Left cardiac atrium (tissue), 4 donors: ENCODE results near the gene TMEM8B. TPM values are rescaled to one million over a fixed set of nuclear protein-coding genes. Genes with fewer than 3 reads are reported as not detected.
A peak's percentile ranks its signal among the peaks of the same experiment; 100 is the strongest.

Experiments used
- ATAC-seq, 2 donors: fragments of 200-7000 bp; cut with Tn5 transposase; one replicate each; pipeline ENCODE4 v1.9.1; 2020; ENCODE audit warnings: mild to moderate bottlenecking in 2 of 2, moderate library complexity in 2 of 2
- DNase-seq: peaks from one replicate; pipeline ENCODE4 v3.0.0-alpha.2; 2020
- intact Hi-C, 2 donors: fragments of 100-400 bp; cut with DNase I; formaldehyde crosslinking; loops; one replicate each; pipeline versions ENCODE4 v1.14.1 to v1.15.1; 2022 to 2023
- long read RNA-seq: library from polyadenylated mRNA; unstranded; transcript quantifications from one replicate; pipeline ENCODE4 v2.0.0, GENCODE V29; 2021
- total RNA-seq, 2 donors: library from RNA; stranded (reverse); fragmentation: NEBNext Ultra II Directional; extraction: Animal tissue kit (Norgen Biotek cat#: 25700); gene quantifications; one replicate each; pipeline ENCODE4 v1.2.1, GENCODE V29; 2021
- donor health status: DM: no; HTN: yes; CAD: no.
- donor health status: DM: no; HTN: yes; CAD: no; lungs with severe emphysema.
- donor health status: DM: yes; HTN: yes; CAD: no.
- donor health status: Dilated cardiomyopathy.

TMEM8B gene, protein sequence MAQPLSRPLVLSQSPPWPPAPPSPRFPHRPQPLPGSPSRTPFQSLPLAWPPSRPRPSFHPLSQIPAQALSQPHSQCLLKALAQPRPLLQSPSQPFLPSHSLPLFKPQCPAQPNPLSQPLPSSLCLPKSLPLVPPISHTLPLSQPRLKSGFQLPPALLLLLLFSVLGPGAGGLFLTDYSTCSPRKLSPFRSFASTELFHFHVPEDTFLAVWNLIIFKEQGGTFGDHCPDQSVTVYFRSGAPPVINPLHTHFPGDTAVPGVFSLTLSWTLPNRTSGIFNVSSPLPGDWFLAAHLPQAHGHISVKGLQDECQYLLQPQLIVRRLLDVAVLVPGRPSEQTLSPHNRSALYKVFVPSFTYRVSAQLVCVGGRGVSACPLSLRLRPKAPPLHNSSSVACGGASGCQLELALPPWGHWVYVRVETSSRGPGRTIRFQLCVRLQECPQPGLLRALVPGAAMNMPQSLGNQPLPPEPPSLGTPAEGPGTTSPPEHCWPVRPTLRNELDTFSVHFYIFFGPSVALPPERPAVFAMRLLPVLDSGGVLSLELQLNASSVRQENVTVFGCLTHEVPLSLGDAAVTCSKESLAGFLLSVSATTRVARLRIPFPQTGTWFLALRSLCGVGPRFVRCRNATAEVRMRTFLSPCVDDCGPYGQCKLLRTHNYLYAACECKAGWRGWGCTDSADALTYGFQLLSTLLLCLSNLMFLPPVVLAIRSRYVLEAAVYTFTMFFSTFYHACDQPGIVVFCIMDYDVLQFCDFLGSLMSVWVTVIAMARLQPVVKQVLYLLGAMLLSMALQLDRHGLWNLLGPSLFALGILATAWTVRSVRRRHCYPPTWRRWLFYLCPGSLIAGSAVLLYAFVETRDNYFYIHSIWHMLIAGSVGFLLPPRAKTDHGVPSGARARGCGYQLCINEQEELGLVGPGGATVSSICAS
- 10 to 100 TPM; 14.7 to 15.6 TPM for total RNA-seq
- long read RNA-seq, partial matches to known transcripts, result 17 of 22 reads
- long read RNA-seq, other reads (novel, unspliced or antisense), result 5 of 22 reads

DNA sequence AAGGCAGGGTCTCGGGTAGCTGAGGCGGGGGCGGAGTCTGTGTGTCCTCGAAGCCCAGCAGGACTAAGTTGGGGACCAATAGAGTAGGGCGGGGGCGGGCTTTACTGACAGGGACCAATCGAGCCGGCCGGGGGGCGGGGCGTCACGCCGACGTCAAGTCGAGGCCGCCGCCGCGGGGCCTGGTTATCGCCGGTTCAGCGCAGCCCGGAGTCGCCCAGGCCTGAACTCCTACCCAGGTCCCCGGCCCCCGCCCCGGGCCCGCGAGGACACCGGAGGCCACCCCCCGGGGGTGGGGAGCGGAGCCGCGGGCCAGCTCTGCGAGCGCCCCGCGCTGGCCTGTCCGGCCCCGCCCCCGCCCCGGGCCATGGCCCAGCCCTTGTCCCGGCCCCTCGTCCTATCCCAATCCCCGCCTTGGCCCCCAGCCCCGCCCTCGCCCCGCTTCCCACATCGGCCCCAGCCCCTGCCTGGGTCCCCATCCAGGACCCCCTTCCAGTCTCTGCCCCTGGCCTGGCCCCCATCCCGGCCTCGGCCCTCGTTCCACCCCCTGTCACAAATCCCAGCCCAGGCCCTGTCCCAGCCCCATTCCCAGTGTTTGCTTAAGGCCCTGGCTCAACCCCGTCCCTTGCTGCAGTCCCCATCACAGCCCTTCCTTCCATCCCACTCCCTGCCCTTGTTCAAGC is at the start of gene TMEM8B:
Gene TMEM8B, plus strand, starts transcription at position 145 of the 680 bp plus-strand sequence. Its CDS starts 220 bp downstream, at position 365.
- DNase-seq (peak; percentile 99), ATAC-seq (peak; percentile 94 to 95)
- intact Hi-C loops, result loop anchor here (2.0 to 5.0 kb wide), 3 partner anchors 14 to 53 kb away; partner anchors contain the start of genes HINT2 (in 1 of the 2) and NPR2 (in 1 of the 2)

GRCh38 chr9:35781066-35781465 is 48.0 kb upstream of the TMEM8B start:
- intact Hi-C loops, result no loop called here
- ATAC-seq (no peak), DNase-seq (no peak)

GRCh38 chr9:35783418-35783817 is 45.6 kb upstream of the TMEM8B start:
- ATAC-seq (no peak), DNase-seq (no peak)
- intact Hi-C loops, result no loop called here

DNA sequence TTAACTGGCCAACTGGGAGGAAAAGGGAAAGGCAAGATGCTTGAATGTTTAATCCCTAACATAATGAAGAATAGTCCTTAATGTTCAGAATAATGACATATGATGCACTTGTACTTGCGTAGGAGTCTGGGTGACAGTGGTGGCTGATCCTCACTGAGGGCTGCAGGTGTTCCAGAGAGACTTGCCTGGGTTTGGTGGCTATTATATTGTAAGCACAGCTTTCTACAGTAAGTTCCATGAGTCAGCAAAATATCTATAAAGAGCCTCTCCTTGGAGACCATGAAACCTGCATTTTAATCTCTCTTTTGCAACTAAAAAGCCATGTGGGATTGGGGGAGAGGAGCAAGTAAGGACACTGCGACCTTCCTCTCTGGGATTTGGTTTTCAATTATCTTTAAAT is 39.5 kb upstream of the TMEM8B start:
- DNase-seq, result no peak
- no peak for ATAC-seq
- intact Hi-C loops, result no loop called here

- intact Hi-C loops, result loop anchor here (1.0 to 10.0 kb wide), 3 partner anchors 37 to 95 kb away; partner anchors contain the start of genes FAM221B (in 1 of the 2) and TMEM8B (in 1 of the 2)
- DNase-seq, result no peak
- ATAC-seq, result no peak
These were observed 39.0 kb upstream of the TMEM8B start for GRCh38 chr9:35790025-35790384.

DNA sequence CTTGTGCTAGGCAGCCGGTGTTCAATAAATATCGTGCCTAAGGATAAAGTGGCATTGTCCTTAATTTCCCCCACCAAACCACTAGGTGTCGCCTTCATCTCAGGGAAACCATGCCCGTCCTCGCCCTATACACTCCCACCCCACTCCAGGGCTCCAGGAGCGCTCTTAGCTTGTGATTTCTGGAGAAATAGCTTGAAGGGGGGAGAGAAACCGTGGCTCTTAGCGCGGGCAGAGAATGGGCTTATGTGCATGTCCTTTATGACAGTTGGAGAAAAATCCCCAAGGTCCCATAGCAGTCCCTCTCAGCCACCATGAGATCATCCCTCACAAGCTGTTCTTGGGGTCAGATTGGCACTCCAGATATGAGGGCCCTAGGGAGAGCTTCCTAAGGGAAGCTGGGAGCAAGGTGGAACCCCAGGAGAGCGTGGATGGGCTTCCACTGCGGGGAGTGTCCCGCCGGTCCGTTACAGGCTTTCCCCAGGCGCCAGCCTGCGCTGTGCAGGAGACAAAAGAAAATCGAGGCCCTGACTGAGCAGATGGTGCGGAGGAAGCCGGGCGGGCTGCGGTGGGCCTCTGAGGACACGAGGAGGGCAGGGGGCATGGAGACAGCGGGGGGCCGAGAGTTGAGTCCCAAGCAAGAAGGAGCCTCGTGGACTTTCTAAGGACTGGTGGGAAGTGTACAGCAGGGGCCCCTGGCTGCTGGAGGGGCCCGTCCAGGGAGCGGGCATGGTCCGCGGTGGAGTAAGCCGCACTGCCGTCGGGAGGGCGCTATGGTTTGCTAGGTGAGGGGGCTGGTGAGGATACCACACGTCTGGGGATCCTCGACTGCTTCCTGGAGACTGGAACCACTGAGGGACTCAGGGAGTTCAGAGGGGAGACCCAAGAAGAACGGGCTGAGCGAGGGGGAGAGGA is 38.4 kb upstream of the TMEM8B start:
- intact Hi-C loops, result loop anchor here (1.0 to 10.0 kb wide), 3 partner anchors 37 to 94 kb away; partner anchors contain the start of genes FAM221B (in 1 of the 2) and TMEM8B (in 1 of the 2)
- peak; percentile 88 to 91 for ATAC-seq
- DNase-seq, result peak; percentile 76

GRCh38 chr9:35791297-35791921 is 37.6 kb upstream of the TMEM8B start, which contains the start of gene NPR2:
Gene NPR2 (plus strand): TSS chr9:35791591. CDS start chr9:35792409, 818 bp downstream.
- DNase-seq (peak; percentile 47), ATAC-seq (peak; percentile 77 to 80)
- intact Hi-C loops, result loop anchor here (5.0 to 10.0 kb wide), 2 partner anchors 36 to 93 kb away; partner anchors contain the start of genes FAM221B (in 1 of the 2) and TMEM8B (in 1 of the 2)

GRCh38 chr9:35792024-35792813 is 36.8 kb upstream of the TMEM8B start:
- intact Hi-C loops, result loop anchor here (5.0 to 10.0 kb wide), 2 partner anchors 35 to 93 kb away; partner anchors contain the start of genes FAM221B (in 1 of the 2) and TMEM8B (in 1 of the 2)
- DNase-seq, result no peak
- ATAC-seq, result peak in 1 of 2 donors; percentile 0

- no peak for DNase-seq
- no peak for ATAC-seq
- intact Hi-C loops, result loop anchor here (5.0 to 10.0 kb wide), 2 partner anchors 34 to 92 kb away; partner anchors contain the start of genes FAM221B (in 1 of the 2) and TMEM8B (in 1 of the 2)
These were observed 36.2 kb upstream of the TMEM8B start for GRCh38 chr9:35792826-35793225.

- intact Hi-C loops, result loop anchor here (5.0 to 10.0 kb wide), 2 partner anchors 34 to 91 kb away; partner anchors contain the start of genes FAM221B (in 1 of the 2) and TMEM8B (in 1 of the 2)
- no peak for DNase-seq
- ATAC-seq, result no peak
These were observed 35.6 kb upstream of the TMEM8B start for GRCh38 chr9:35793461-35793860.

DNA sequence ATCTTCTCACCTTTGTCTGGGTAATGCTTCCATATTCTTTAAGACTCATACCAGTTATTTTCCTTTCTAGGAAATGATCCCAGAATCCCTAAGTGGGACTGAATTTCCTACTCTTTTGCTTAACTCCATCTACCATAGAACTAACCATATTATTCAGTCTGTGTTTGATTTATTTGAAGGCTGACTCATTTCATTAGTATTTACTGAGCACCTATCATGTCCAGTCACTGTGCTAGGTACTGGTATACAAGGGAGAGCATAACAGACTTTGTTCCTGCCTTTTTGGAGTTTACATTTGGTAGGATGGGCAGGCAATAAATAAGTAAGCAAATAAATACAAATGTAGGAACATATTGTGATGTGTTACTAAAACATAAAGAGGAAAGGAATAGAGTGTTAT is 33.3 kb upstream of the TMEM8B start:
- DNase-seq, result no peak
- intact Hi-C loops, result loop anchor here in 1 of 2 donors (10.0 kb wide), 1 partner anchor 89 kb away; no protein-coding TSS in a partner anchor
- ATAC-seq, result no peak

GRCh38 chr9:35797311-35798109 is 31.5 kb upstream of the TMEM8B start:
- intact Hi-C loops, result loop anchor here in 1 of 2 donors (10.0 kb wide), 1 partner anchor 87 kb away; no protein-coding TSS in a partner anchor
- no peak for ATAC-seq
- DNase-seq, result no peak

DNA sequence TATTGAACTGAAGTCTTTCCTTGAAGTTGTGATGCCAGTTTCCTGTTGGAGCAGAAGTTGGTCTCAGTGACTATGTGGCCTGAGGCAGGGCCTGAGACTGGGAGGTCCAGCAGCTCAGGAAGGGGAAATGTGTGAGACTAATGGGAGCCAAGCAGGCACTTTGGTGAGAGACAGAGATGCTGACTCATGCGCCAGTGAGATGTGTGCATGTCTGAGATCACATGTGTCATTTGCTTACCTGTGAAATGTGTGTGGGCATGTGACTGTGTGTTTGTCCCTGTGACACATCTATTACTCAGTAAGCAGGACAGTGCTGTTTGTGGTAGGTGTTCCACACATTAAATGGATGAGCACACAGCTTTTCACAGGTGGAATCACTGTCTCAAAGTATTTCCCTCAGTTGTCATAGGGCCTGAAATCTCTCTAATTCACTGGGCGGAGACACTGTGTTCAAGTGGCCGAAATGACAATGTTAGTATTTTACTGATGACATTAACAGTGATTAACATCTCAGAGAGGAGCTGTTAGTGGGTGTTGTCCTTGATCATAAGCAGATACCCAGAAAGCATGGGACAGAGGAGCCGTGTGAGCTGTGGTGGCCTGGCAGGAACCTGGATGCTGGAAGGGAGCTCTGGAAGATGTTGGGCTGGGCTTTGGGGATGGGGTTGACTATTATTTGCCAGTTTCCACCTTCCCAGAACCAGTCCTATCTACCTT is 30.2 kb upstream of the TMEM8B start:
- intact Hi-C loops, result loop anchor here in 1 of 2 donors (10.0 kb wide), 1 partner anchor 86 kb away; no protein-coding TSS in a partner anchor
- ATAC-seq (no peak), DNase-seq (no peak)

DNA sequence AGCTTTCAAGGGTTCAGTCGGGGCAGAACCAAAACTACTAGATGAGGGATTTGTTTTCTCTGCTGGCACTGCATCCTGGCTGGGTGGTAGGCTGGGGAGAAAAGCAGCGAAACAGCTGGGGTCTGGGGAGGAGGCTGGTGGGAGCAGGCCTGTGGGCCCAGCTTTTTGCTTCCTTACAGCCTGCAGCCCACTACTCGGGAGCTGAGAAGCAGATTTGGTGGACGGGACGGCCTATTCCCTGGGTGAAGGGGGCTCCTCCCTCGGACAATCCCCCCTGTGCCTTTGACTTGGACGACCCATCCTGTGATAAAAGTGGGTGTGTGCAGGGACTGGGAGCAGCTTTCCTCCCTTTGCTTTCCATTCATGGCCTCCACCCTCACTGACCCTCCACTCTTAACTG is 28.5 kb upstream of the TMEM8B start:
- no peak for ATAC-seq
- DNase-seq, result no peak
- intact Hi-C loops, result no loop called here
